HK-2 (cell line): ENCODE data around the gene FAM169A.
"Not testable (repeated sequence)": the region's sequence is repeated elsewhere in the genome, so short reads cannot be mapped to it uniquely, and the experiment has no call there.

Experiments used
- DNase-seq: peaks from one replicate; pipeline ENCODE4 v3.0.0-alpha.2; 2018; ENCODE audit not compliant: unreplicated experiment

The FAM169A gene

DNA sequence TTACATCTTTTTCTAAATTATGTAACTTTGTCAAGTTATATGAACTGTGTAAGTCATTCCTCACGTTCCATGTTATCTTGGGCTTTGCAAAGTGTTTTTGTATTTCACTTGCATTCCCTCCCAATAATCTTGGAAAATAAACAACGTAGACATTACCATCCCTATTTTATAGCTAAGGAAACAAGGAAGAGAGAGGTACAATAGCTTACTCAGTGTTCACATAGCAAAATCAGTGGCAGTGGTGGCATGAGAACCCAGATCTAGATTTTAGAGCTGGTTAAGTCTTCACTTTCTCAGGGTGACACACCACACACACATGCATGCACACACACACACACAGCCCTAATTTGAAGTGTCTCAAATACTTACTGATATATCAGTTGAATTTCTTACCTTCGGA, 65.0 kb downstream of the FAM169A start:
- no peak for DNase-seq

DNA sequence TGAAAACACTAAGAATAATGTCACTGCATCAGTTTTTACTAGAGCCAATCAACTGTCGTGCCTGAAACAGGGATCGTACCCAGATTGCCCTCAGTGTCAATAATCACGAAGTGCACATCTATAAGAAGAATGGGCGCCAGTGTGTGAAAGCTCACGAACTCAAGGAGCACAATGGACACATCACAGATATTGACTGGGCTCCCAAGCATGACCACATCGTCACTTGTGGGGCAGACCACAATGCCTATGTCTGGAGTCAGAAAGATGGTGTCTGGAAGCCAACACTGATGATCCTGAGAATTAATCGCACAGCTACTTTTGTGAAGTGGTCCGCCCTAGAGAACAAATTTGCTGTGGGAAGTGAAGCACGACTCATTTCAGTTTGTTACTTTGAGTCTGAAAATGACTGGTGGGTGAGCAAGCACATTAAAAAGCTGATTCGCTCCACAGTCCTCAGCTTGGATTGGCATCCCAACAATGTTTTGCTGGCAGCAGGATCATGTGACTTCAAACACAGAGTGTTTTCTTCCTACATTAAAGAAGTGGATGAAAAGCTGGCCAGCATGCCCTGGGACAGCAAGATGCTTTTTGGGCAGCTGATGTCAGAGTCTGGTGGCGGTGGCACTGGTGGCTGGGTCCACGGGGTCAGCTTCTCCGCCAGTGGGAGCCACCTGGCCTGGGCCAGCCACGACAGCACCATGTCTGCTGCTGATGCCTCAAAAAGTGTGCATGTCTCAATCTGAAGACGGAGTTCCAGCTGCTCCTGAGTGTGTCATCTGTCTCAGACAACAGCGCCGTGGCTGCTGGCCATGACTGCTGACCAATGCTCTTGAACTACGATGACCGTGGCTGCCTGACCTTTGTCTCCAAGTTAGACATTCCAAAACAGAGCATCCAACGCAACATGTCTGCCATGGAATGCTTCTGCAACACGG, 66.9 kb downstream of the FAM169A start:
- DNase-seq: peak; percentile 29

DNA sequence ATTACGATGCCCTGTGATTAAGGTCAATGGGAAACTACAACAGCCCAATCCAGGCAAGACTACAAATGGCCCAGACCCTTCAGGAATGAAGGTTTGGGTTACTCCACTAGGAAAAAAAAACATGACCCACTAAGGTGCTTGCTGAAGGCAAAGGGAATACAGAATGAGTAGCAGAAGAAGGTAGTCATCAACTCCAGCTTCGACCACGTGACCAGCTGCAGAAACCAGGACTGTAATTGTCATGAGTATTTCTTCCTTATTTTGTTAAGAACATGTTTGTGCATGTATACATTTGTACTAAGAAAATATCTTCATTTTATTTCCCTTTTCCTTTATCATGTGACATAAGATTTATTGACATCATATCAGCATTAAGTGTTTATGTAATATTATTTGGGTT, 74.5 kb downstream of the FAM169A start:
- DNase-seq: not testable (repeated sequence)

DNA sequence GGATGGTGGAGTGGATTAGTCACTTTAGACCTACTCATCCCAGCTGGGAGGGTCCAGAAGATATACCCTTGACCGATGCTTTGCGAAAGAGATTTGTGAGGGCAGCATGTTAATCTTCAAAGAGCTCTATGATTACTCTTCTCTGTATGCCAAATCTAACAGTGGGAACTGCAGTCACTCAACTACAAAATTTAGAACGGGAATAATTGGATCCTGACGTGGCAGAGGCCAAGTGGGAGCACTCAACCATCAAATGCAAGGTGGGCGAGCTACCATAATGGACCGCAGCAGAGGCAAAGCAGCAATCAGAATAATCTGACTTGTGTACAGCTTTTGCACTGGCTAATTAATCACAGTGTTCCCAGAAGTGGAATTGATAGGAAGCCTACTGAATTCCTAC, 78.8 kb downstream of the FAM169A start:
- DNase-seq: no peak

DNA sequence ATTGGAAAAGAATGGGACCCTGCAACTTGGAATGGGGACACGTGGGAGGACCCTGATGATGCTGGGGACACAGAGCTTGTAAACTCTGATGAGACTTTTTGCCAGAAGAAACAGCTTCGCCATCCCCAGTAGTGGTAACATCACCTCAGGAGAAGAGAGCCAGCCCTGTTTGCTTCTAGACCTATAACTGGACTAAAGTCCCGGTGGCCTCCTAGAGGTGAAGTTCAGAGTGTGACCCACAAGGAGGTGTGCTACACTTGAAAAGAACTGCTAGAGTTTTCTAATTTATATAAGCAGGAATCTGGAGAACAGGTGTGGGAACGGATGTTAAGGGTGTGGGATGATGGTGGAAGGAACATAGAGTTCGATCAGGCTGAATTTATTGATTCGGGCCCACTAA, 79.3 kb downstream of the FAM169A start:
- no peak for DNase-seq

DNA sequence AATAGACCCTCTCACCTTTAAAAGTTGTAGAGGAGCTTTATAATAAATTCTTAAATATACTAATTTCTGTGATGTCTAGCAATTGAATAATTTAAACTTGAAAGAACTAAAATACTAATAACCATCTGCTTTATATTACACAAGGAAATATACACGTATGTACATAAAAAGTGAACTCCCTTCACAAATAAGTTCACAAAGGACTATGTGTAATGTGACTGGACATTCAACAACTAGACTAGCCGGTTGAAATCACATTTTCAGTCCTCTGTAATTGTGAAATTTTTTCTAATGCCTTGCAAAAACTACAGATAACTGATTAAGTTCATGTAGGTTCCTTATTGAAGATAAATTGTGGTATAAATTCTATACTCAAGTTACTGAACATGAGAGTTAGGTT, 87.6 kb downstream of the FAM169A start:
- DNase-seq: no peak

DNA sequence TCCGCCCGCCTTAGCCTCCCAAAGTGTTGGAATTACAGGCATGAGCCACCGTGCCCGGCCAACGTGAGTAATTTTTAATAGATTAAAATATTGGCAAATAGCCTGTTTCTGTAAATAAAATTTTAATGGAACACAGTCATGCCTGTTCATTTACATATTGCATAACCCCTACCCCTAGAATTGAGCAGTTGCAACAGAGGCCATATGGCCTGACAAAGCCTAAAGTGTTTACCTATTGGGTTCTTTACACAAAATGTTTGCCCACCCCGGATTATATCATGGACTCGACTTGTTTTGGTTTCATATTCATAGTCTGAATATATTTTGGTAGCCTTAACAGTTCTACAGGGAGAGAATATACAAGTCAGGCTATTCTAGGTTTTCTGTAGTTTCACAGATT, 93.8 kb downstream of the FAM169A start:
- no peak for DNase-seq

DNA sequence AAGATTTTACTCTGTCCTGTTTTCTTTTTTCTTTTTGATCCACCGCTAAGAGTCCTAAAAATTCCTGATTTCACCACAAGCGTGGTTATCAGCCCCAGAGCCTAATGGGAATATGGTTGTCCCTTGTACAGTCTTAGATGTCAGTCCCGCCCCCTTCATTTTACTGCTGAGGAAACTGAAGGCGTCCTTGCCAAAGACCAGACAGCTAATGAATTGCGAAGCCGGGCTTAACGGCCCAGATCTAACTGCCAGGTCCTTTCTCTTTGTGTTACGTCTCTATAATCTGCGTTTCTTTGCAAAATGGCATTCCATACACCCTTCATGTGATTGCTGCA, 98.6 kb downstream of the FAM169A start:
- peak; percentile 5 for DNase-seq

DNA sequence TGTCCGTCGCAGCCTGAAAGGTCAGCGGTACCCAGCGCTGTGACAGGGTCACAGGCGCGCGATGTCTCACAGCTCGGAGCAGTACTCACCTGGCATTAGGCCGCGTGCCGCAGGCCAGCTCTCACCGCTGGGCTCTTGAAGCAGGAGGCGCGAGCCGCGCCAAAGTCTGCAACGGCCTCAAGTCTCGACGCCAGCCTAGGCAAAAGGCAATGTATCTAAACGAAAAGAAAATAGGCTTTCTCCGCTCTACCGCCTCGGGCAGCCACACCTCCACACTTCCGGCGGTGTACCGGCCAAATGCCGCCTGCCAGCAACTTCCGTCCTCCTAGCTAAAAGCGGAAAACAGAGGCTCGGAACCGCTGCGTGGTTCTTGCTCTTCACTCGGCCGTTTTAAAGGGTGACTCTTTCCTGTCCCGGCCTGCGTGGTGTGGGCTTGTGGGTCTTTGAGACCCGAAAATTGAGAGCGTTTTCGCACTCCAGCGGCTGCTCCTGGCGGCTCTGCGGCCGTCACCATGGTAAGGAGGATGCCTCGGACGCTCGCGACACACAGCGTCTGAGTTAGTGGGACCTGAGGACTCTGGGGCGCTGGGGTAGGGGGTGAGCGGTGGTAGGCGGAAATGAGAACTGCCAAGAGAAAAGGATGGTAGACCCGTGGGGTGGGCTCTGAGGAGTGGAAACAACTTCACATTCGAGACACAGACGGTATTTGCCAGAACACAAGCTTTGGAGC, 99.2 kb downstream of the FAM169A start, which contains the start of the genes GFM2 and NSA2:
GFM2 (minus strand) TSS at position 269 of the 730 bp plus-strand sequence. CDS start 3,375 bp downstream, outside the sequence.
NSA2 (plus strand) TSS at position 401 of the 730 bp plus-strand sequence; CDS start at position 513, 112 bp downstream.
- DNase-seq: peak; percentile 80

DNA sequence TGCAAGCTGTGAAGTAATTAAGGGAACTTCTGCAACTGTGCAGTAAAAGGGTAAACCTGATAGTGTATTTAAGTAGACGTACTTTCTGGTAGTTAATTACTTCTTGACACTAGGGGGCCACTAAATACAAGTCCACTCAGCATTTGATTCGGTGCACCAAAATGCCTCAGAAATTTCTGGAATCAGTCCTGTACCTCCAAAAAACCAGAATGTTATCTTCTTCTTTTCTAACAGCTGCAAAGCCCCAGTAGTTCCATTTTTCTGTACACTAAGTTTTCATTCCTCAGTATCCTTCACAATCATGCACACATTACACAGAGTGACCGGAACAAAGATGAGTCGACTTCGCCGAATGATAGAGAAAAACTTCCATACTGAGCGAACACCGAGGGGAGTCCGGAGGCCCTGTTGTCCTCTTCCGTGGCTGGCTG, 99.8 kb downstream of the FAM169A start:
- DNase-seq: no peak

DNA sequence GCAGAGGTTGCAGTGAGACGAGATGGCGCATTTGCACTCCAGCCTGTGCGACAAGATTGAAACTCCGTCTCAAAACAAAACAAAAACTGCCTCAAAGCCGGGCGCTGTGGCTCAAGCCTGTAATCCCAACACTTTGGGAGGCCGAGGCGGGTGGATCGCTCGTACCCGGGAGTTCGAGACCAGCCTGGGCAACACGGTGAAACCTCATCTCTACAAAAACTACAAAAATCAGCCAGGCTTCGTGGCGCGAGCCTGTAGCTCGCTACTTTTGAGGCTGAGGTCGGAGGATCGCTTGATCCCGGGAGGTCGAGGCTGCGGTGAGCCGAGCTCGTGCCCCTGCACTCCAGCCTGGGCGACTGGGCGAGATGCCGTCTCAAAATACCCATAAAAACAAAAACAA, 100.3 kb downstream of the FAM169A start:
- DNase-seq: no peak

DNA sequence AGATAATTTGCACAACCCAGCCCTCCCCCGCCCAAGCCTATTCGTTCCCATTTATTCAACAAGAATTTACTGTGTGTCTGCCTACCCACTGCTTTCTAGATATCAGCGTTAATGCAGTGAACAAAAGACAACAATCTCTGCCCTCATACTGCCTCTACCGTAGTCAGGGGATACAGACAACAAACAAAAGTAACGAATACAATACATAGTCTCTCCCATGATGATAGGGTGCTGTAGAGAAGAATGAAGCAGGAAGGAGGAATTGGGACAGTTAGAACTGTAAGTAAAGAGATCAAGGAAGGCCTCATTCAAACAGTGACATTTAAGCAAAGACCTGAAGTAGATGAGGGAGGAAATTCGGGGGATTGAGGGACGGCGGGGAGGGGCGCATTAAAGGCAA, 101.0 kb downstream of the FAM169A start:
- no peak for DNase-seq

DNA sequence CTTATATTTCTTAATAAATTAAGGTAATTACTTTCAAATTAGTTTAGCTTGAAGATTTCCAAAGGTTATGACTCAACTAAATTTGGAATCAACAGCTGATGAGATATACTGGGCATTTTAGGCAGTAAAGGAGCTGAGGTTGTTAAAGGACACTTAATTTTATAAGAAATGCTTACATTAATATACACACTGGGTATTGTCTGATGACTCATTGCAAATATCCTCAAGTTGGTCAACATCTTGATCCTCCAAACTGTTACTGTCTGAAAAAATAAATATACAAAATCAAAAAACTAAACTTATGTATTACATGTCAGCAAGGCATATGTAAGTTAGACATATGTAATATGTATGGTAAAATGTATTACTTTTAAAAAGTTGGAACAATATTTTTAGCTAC, 102.7 kb downstream of the FAM169A start:
- DNase-seq: no peak

DNA sequence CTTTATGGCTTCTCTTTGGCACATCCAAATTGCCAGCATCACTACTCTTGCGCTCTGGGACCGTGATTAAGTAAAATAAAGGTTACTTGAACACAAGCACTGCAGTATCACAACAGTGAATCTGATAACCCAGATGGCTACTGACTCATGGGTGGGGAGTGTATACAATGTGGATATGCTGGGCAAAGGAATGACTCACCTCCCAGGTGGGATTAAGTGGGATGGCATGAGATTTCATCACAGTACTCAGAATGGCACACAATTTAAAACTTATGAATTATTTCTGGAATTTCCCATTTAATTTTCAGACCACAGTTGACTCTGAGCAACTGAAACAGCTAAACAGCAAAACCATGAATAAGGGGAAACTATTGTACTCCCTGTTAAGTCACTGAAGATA, 103.6 kb downstream of the FAM169A start:
- DNase-seq: peak; percentile 30

DNA sequence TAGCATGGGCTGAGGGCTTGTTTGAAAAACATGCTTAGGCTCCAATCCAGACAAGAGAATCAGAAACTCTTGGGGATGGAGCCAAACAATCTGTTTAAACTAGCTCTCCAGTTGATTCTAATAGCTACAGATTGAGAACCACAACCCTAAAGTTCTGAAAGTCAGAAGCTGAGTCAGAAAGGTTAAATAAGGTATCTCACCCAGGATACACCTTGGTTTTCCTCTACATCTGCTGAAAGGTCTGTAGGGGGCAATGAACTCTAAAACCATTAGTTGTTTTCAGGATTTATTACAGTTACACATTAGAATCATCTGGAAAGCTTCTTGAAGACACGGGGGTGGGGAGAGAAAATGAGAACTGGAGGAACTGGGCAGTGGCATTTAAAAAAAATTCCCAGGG, 104.9 kb downstream of the FAM169A start:
- DNase-seq: no peak

DNA sequence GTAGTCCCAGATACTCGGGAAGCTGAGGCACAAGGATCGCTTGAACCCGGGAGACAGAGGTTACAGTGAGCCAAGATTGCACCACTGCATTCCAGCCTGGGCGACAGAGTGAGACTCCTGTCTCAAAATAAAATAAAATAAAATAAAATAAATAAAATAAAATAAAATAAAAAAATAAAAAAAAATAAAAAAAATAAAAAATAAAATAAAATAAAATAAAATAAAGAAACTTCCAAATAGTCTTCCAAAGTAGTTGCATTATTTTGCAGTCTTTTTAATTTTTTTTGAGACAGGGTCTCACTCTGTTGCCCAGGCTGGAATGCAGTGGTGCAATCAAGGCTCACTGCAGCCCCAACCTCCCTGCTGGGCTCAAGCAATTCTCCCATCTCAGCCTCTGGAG, 117.4 kb downstream of the FAM169A start:
- not testable (repeated sequence) for DNase-seq

DNA sequence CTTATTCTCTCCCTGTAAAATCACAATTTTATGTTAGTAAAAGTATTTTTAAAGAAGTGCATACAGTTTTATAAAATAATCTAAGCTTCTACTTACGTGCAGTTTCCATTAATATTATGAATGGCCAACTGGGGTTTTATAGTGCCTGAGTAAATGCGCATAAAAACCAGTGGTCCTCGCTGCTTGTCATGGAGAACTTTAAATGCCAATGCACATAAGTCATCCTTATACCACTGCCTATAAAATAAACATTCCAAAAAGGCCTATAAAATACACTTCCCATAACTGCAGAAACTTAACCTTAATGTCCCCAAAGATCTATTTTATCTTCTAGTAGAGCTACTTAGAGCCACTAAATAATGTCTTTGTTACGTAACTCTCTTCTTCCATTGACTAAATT, 127.8 kb downstream of the FAM169A start:
- no peak for DNase-seq

DNA sequence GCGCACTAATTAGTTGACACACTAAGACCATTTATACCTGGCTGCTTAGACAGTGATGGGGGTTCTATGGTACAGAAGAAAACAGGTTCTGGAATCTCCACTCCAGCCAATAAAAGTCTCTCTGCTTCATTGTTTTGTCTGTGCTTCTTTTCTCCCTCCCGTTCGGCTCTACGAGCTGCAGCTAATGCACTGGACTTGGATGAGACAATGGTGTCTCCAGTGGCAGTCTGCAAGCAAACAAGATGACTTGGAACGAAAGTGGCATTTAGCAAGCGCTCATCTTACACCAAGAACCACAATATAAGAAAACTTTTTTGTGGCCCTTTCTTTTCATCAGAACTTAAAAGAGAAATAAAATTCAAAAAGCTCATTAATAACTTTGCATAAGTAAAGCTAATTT, 129.4 kb downstream of the FAM169A start:
- DNase-seq: no peak
